Left ventricle myocardium inferior (tissue), 1 donor: ENCODE results near the gene GULP1. TPM values are rescaled to one million over a fixed set of nuclear protein-coding genes. Genes with fewer than 3 reads are reported as not detected.
"Not testable (repeated sequence)": the region's sequence is repeated elsewhere in the genome, so short reads cannot be mapped to it uniquely, and the experiment has no call there.

ENCODE experiments used
- DNase-seq: peaks from one replicate; pipeline ENCODE4 v3.0.0-alpha.2; 2020
- H3K27ac ChIP-seq: fragments of 200-600 bp; replicated peaks from 2 replicates; pipeline ENCODE4 v1.8.0; 2021
- H3K27me3 ChIP-seq: fragments of 200-600 bp; 2 replicates; pipeline ENCODE4 v1.8.0; 2021; ENCODE audit warnings: low read depth
- H3K36me3 ChIP-seq: fragments of 200-600 bp; 2 replicates; pipeline ENCODE4 v1.8.0; 2021
- H3K4me1 ChIP-seq: fragments of 200-600 bp; 2 replicates; pipeline ENCODE4 v1.8.0; 2021
- H3K4me3 ChIP-seq: fragments of 200-600 bp; 2 replicates; pipeline ENCODE4 v1.8.0; 2021; ENCODE audit warnings: mild to moderate bottlenecking, moderate library complexity
- H3K9me3 ChIP-seq: fragments of 200-600 bp; replicated peaks from 2 replicates; pipeline ENCODE4 v1.8.0; 2021
- CTCF ChIP-seq: fragments of 200-600 bp; IDR thresholded peaks from 2 replicates; pipeline ENCODE4 v1.8.0; 2021; ENCODE audit warnings: antibody characterized with exemption, mild to moderate bottlenecking, borderline replicate concordance
- intact Hi-C: fragments of 100-400 bp; cut with micrococcal nuclease; formaldehyde crosslinking; loops from one replicate; pipeline ENCODE4 v1.11.0; 2022
- total RNA-seq: library from RNA; stranded (reverse); fragmentation: NEBNext Ultra II Directional; extraction: Animal tissue kit (Norgen Biotek cat#: 25700); gene quantifications from one replicate; pipeline ENCODE4 v1.2.1, GENCODE V29; 2021
- donor health status: DM: no; HTN: yes; CAD: no; lungs with severe emphysema.

The GULP1 gene
- total RNA-seq, 1 donor from 2014 or later, result 5.7 TPM

GRCh38 chr2:188459061-188459460 lies 167.4 kb downstream of the GULP1 start:
- intact Hi-C loops, result no loop called here
- no peak for TF ChIP-seq CTCF
- DNase-seq, result no peak
- H3K27ac ChIP-seq, result no peak overlapping the region
- H3K4me1 ChIP-seq, result no peaks in the 10 kb centered on the region
- H3K4me3 ChIP-seq, result no peak overlapping the region
- H3K9me3 ChIP-seq, result peaks cover 34% of the 10 kb centered on the region
- no peaks in the 10 kb centered on the region for H3K36me3 ChIP-seq
- no peaks in the 10 kb centered on the region for H3K27me3 ChIP-seq

- H3K4me1 ChIP-seq, DNase-seq, H3K27ac ChIP-seq, H3K27me3 ChIP-seq, H3K4me3 ChIP-seq, intact Hi-C loops, H3K36me3 ChIP-seq: not testable (repeated sequence)
- H3K9me3 ChIP-seq, result peaks cover 27% of the 10 kb centered on the region
These were observed 174.4 kb downstream of the GULP1 start for GRCh38 chr2:188466078-188466477.

DNA sequence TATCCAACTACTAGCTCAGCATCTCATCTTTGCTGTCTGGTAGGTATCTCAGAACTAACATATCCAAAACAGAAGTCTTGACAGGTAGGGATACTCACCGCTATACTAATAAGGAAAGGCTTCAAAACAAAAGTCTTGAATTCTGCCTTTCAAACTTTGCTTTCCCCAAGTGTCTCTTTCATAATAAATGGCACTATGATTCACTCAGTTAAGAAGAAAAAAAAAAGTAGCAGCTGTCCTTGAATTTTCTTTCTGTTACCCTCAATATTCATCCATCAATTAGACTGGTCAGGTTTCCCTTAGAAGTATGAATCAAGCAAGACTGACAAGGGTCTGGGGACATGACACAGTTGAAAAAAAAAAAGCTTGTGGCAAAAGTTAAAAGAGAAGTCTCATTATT lies 175.1 kb downstream of the GULP1 start:
- Histone ChIP-seq H3K27me3 (no peaks in the 10 kb centered on the region), H3K4me3 (no peak overlapping the region), H3K27ac (no peak overlapping the region), H3K9me3 (peaks cover 28% of the 10 kb centered on the region), H3K4me1 (no peaks in the 10 kb centered on the region), H3K36me3 (no peaks in the 10 kb centered on the region)
- intact Hi-C loops, result no loop called here
- no peak for TF ChIP-seq CTCF
- no peak for DNase-seq

DNA sequence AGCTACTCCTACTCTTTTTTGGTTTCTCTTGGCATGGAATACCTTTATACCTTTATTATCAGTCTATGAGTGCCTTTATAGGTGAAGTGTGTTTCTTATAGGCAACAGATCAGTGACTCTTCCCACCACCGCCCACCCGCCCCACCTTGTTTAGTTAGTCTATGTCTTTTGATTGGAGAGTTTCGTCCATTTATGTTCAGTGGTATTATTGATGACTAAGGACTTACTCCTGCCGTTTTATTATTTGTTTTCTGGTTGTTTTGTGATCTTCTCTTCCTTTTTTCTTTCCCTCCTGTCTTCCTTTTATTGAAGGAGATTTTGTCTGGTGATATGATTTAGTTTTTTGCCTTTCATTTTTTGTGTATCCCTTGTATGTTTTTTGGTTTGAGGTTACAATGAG lies 179.5 kb downstream of the GULP1 start:
- Histone ChIP-seq H3K27me3 (no peaks in the 10 kb centered on the region), H3K36me3 (no peaks in the 10 kb centered on the region), H3K4me1 (no peaks in the 10 kb centered on the region), H3K9me3 (peaks cover 28% of the 10 kb centered on the region), H3K27ac (no peak overlapping the region), H3K4me3 (no peak overlapping the region)
- TF ChIP-seq CTCF, result no peak
- intact Hi-C loops, result no loop called here
- no peak for DNase-seq

DNA sequence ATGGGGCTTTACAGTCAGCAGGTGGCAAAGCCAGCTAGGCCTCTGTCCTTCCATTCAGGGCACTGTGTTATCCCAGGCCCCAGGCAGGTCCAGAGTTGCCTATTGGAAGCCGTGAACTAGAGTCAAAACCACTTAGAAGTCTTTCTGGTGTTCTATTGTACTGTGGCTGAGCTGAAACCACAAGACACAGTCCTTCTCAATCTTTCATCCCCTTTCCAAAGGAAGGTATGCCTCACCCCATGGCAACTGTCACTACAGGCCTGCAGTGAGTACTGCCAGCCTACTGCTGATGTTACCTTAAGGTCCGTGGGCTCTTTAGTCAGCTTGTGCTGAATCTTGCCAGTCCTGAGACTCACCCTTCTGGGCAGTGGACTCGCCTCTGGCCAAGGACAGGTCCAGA lies 181.6 kb downstream of the GULP1 start:
- H3K9me3 ChIP-seq, result peaks cover 28% of the 10 kb centered on the region
- intact Hi-C loops, result no loop called here
- H3K27me3 ChIP-seq, result no peaks in the 10 kb centered on the region
- no peak for TF ChIP-seq CTCF
- H3K4me3 ChIP-seq, result no peak overlapping the region
- no peak for DNase-seq
- no peaks in the 10 kb centered on the region for H3K36me3 ChIP-seq
- no peaks in the 10 kb centered on the region for H3K4me1 ChIP-seq
- no peak overlapping the region for H3K27ac ChIP-seq

DNA sequence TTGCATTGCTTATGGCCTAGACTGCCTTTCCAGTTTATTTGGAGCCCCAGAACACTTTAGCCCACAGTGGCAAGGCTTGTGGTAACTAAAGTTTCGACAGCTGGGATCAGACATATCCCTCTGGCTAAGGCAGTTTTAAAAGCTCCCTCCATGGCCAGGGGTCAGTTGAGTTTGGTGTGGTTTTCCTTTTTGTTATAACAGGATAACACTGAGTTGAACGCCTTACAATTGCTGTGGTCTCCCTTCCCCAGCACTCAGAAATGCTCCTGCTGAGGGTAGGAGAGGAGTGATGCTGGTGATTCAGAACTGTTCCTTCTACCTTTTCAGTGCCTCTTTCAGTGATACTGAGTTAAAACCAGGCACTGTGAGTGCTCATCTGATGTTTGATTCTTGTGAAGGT lies 182.6 kb downstream of the GULP1 start:
- no peak for DNase-seq
- TF ChIP-seq CTCF, result no peak
- Histone ChIP-seq H3K4me1 (no peaks in the 10 kb centered on the region), H3K4me3 (no peak overlapping the region), H3K36me3 (no peaks in the 10 kb centered on the region), H3K9me3 (peaks cover 28% of the 10 kb centered on the region), H3K27me3 (no peaks in the 10 kb centered on the region), H3K27ac (no peak overlapping the region)
- intact Hi-C loops, result no loop called here
